ENCODE data around the gene USP17L26.
"Not testable (repeated sequence)": the region's sequence is repeated elsewhere in the genome, so short reads cannot be mapped to it uniquely, and the experiment has no call there.

DNA sequence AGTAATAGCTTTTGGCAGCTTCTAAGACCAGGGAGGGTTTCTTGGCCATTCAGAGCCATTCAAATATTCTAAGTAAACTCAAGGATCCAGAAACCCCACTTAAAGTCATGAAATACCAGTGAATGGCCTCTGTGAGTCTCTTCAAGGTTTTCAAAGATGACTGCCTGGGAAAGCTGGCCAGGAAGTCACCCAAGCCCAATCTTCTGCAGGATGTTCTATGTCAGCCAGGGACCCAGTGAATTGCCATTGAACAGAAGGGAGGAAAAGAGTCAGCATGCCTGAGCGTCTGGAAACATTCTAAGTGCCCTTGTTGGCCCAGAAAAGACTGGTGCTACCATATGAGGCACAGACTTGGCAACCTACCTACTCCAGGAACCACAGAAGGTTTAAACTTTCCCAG lies 45.4 kb downstream of the USP17L26 start:
- TF ChIP-seq POLR2A (IDR thresholded peaks at IDR 0.05): not testable (repeated sequence)
- TF ChIP-seq, protein P1, sequence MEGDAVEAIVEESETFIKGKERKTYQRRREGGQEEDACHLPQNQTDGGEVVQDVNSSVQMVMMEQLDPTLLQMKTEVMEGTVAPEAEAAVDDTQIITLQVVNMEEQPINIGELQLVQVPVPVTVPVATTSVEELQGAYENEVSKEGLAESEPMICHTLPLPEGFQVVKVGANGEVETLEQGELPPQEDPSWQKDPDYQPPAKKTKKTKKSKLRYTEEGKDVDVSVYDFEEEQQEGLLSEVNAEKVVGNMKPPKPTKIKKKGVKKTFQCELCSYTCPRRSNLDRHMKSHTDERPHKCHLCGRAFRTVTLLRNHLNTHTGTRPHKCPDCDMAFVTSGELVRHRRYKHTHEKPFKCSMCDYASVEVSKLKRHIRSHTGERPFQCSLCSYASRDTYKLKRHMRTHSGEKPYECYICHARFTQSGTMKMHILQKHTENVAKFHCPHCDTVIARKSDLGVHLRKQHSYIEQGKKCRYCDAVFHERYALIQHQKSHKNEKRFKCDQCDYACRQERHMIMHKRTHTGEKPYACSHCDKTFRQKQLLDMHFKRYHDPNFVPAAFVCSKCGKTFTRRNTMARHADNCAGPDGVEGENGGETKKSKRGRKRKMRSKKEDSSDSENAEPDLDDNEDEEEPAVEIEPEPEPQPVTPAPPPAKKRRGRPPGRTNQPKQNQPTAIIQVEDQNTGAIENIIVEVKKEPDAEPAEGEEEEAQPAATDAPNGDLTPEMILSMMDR (IDR thresholded peaks at IDR 0.05): not testable (repeated sequence)
